ENCODE data around the gene DAPK1.

Gene DAPK1

GRCh38 chr9:87722393-87723088 is 224.9 kb downstream of the DAPK1 start:
- H3K9ac ChIP-seq (ENCODE audit: low read length): no peak overlapping the region
- H3K4me3 ChIP-seq (ENCODE audit: low read length): no peak overlapping the region
- peaks cover 2% of the 10 kb centered on the region for H3K4me1 ChIP-seq (ENCODE audit: control insufficient read depth, insufficient read depth, low read length)
- H3K27ac ChIP-seq (ENCODE audit: low read depth, low read length): no peak overlapping the region
- no peaks in the 10 kb centered on the region for H3K27me3 ChIP-seq (ENCODE audit: control insufficient read depth, insufficient read depth, low read length)
- H3K36me3 ChIP-seq (ENCODE audit: control insufficient read depth, insufficient read depth, low read length): no peaks in the 10 kb centered on the region

DNA sequence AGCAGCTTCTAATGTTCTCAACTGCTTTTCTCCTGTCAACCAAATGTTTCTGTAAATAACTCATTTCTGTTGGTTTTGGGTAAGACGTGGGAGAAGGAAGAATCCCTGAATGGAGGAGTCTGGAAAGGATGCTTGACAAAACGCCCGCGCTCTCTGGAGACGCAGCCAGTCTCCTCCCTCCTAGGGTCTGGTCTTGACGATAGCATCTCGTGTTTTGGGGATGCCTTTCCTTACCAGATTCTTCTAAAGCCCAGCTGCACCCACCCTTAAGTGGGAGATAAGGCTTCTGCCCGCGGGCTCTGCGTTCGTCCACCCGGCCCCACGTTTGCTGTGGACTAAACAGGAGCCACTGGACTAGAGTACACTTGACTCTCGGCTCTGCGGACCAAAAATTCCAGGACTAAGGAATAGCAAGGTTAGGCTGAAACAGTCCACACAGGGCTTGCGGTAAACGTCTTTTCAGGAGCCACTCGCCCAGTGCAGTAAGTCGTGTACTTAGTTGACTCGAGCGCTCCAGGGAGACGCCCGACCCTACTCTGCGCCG is 227.8 kb downstream of the DAPK1 start:
- no peaks in the 10 kb centered on the region for H3K27me3 ChIP-seq (ENCODE audit: control insufficient read depth, insufficient read depth, low read length)
- peaks cover 8% of the 10 kb centered on the region for H3K4me1 ChIP-seq (ENCODE audit: control insufficient read depth, insufficient read depth, low read length)
- peak overlapping the region; percentile 21 for H3K9ac ChIP-seq (ENCODE audit: low read length)
- peaks cover 9% of the 10 kb centered on the region for H3K36me3 ChIP-seq (ENCODE audit: control insufficient read depth, insufficient read depth, low read length)
- H3K27ac ChIP-seq (ENCODE audit: low read depth, low read length): peak overlapping the region; percentile 98
- peak overlapping the region; percentile 91 for H3K4me3 ChIP-seq (ENCODE audit: low read length)

DNA sequence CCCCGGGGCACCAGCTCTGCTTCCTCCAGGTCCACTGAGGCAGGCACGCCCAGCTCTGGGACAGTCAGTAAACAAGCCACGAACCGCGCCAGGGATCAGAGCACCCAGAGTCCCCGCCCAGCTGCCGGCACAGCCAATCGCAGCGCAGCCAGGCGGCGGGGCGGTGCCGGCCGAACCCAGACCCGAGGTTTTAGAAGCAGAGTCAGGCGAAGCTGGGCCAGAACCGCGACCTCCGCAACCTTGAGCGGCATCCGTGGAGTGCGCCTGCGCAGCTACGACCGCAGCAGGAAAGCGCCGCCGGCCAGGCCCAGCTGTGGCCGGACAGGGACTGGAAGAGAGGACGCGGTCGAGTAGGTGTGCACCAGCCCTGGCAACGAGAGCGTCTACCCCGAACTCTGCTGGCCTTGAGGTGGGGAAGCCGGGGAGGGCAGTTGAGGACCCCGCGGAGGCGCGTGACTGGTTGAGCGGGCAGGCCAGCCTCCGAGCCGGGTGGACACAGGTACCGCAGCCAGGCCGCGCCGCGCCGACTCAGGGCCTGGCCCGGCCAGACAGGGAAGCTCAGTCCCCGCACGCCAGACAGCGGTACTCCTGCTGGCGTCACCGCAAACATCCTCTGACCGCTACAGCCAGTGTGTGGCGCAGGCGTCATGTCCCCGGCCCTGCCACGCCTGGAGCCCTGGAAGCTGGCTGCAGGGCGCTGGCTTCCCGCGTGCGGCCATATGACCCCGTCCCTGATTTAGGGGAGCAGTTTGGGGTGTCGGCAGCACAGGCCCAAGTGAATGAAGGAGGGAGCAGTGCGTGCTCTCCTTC is 228.4 kb downstream of the DAPK1 start, which contains the start of gene CTSL:
Gene CTSL, plus strand, starts transcription at position 220 of the 810 bp plus-strand sequence. CDS start 1,485 bp downstream, outside the sequence.
- H3K27me3 ChIP-seq (ENCODE audit: control insufficient read depth, insufficient read depth, low read length): no peaks in the 10 kb centered on the region
- peak within 1 kb of the TSS; percentile 91 for H3K4me3 ChIP-seq (ENCODE audit: low read length)
- H3K36me3 ChIP-seq (ENCODE audit: control insufficient read depth, insufficient read depth, low read length): peaks cover 9% of the 10 kb centered on the region
- peaks cover 8% of the 10 kb centered on the region for H3K4me1 ChIP-seq (ENCODE audit: control insufficient read depth, insufficient read depth, low read length)
- peak within 1 kb of the TSS; percentile 76 for H3K9ac ChIP-seq (ENCODE audit: low read length)
- peak within 1 kb of the TSS; percentile 98 for H3K27ac ChIP-seq (ENCODE audit: low read depth, low read length)

GRCh38 chr9:87729246-87729645 is 231.6 kb downstream of the DAPK1 start:
- Histone ChIP-seq H3K27me3 (ENCODE audit: control insufficient read depth, insufficient read depth, low read length) (no peaks in the 10 kb centered on the region), H3K4me1 (ENCODE audit: control insufficient read depth, insufficient read depth, low read length) (peaks cover 8% of the 10 kb centered on the region), H3K4me3 (ENCODE audit: low read length) (no peak overlapping the region), H3K9ac (ENCODE audit: low read length) (no peak overlapping the region), H3K36me3 (ENCODE audit: control insufficient read depth, insufficient read depth, low read length) (peaks cover 9% of the 10 kb centered on the region), H3K27ac (ENCODE audit: low read depth, low read length) (no peak overlapping the region)

- H3K27ac ChIP-seq (ENCODE audit: low read depth, low read length): no peak overlapping the region
- H3K4me3 ChIP-seq (ENCODE audit: low read length): no peak overlapping the region
- no peak overlapping the region for H3K9ac ChIP-seq (ENCODE audit: low read length)
- no peaks in the 10 kb centered on the region for H3K27me3 ChIP-seq (ENCODE audit: control insufficient read depth, insufficient read depth, low read length)
- peaks cover 9% of the 10 kb centered on the region for H3K36me3 ChIP-seq (ENCODE audit: control insufficient read depth, insufficient read depth, low read length)
- peaks cover 8% of the 10 kb centered on the region for H3K4me1 ChIP-seq (ENCODE audit: control insufficient read depth, insufficient read depth, low read length)
Observed at GRCh38 chr9:87731321-87731720, 233.7 kb downstream of the DAPK1 start.

DNA sequence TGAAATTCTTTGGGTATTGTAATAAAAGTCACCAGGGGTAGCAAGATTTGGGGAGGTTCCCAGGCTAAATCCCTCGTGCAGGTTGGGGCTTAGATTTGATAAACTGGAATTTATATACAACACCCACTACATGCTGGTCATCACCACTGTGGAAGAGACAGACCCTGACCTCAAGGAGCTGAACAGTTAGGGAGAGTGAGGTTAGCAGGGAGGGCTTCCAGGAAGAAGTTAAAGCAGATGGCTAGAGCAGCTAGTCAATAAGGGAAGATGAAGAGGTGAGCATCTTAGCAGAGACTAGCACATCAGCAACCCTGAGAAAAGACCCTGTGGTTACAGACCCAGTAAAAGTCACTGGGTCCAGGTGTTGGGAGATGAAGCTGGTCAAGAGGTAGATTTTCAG is 234.7 kb downstream of the DAPK1 start:
- peaks cover 9% of the 10 kb centered on the region for H3K36me3 ChIP-seq (ENCODE audit: control insufficient read depth, insufficient read depth, low read length)

GRCh38 chr9:87732756-87733155 is 235.1 kb downstream of the DAPK1 start:
- H3K4me1 ChIP-seq (ENCODE audit: control insufficient read depth, insufficient read depth, low read length): peaks cover 5% of the 10 kb centered on the region
- no peak overlapping the region for H3K27ac ChIP-seq (ENCODE audit: low read depth, low read length)
- no peak overlapping the region for H3K4me3 ChIP-seq (ENCODE audit: low read length)
- no peaks in the 10 kb centered on the region for H3K27me3 ChIP-seq (ENCODE audit: control insufficient read depth, insufficient read depth, low read length)
- H3K9ac ChIP-seq (ENCODE audit: low read length): no peak overlapping the region
- H3K36me3 ChIP-seq (ENCODE audit: control insufficient read depth, insufficient read depth, low read length): peaks cover 9% of the 10 kb centered on the region

More for the DNA sequence above, 234.7 kb downstream of the DAPK1 start:
- Histone ChIP-seq H3K4me1 (ENCODE audit: control insufficient read depth, insufficient read depth, low read length) (peaks cover 8% of the 10 kb centered on the region), H3K9ac (ENCODE audit: low read length) (no peak overlapping the region), H3K27me3 (ENCODE audit: control insufficient read depth, insufficient read depth, low read length) (no peaks in the 10 kb centered on the region), H3K27ac (ENCODE audit: low read depth, low read length) (no peak overlapping the region), H3K4me3 (ENCODE audit: low read length) (no peak overlapping the region)

DNA sequence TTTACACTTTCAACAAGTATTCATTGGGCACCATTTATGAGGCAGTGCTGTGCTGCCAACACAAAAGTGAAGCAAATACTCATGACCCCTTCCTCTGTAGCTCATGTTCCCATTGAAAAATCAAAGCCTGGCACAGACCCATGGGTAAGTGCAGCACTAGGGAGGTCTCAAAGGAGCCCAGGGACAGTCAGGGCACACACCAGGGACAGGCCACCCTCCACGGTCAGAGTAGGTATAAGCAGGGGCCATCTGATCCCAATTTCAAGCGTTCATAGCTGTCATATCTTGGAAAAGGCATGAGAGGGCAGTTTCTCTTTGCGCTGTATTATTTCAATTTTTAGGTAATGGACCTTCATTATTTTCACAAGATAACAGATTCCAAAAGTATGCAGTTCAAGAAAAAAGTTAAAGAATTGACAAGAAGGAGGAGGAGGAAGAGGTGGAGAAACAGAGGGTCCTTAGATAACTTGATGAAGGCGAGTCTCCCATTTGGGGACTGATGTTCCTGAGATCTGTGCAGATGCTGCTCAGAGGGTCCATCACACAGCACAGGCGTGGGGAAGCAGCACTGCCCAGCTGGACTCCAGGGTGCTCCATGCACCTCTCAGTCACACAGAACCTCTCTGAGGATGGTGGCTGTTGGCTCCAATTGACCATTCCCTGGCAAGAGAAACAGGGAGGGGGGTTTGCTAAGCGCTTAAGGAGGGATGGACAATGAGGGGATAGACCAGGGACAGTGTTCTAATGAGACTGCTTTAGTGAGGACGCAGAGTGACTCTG is 235.8 kb downstream of the DAPK1 start:
- Histone ChIP-seq H3K36me3 (ENCODE audit: control insufficient read depth, insufficient read depth, low read length) (peaks cover 4% of the 10 kb centered on the region), H3K4me1 (ENCODE audit: control insufficient read depth, insufficient read depth, low read length) (peaks cover 5% of the 10 kb centered on the region), H3K4me3 (ENCODE audit: low read length) (no peak overlapping the region), H3K27ac (ENCODE audit: low read depth, low read length) (no peak overlapping the region), H3K9ac (ENCODE audit: low read length) (no peak overlapping the region), H3K27me3 (ENCODE audit: control insufficient read depth, insufficient read depth, low read length) (no peaks in the 10 kb centered on the region)

GRCh38 chr9:87734106-87734505 is 236.4 kb downstream of the DAPK1 start:
- H3K4me3 ChIP-seq (ENCODE audit: low read length): no peak overlapping the region
- no peak overlapping the region for H3K27ac ChIP-seq (ENCODE audit: low read depth, low read length)
- H3K4me1 ChIP-seq (ENCODE audit: control insufficient read depth, insufficient read depth, low read length): no peaks in the 10 kb centered on the region
- H3K36me3 ChIP-seq (ENCODE audit: control insufficient read depth, insufficient read depth, low read length): peaks cover 4% of the 10 kb centered on the region
- H3K9ac ChIP-seq (ENCODE audit: low read length): no peak overlapping the region
- H3K27me3 ChIP-seq (ENCODE audit: control insufficient read depth, insufficient read depth, low read length): no peaks in the 10 kb centered on the region

DNA sequence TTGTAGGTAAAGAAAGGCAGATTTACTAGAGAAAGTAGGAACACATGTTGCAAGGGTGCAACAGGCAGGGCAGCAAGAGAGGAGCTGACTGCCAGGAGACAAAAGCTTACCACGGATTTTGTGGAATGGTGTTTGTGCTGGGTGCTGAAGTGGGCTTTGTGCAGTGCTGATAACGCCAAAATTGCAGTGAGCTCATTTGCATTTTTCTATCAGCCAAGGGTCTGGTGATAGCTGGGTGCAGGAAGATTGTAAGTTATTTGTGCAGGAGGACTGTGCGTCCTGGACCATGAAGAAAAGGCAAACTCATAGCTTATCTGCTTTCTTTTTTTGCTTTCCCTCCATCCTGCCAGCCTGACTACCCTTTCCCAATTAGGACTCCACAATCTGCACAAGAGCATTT is 241.9 kb downstream of the DAPK1 start:
- H3K4me3 ChIP-seq (ENCODE audit: low read length): no peak overlapping the region
- H3K9ac ChIP-seq (ENCODE audit: low read length): no peak overlapping the region
- H3K27me3 ChIP-seq (ENCODE audit: control insufficient read depth, insufficient read depth, low read length): no peaks in the 10 kb centered on the region
- no peaks in the 10 kb centered on the region for H3K36me3 ChIP-seq (ENCODE audit: control insufficient read depth, insufficient read depth, low read length)
- no peaks in the 10 kb centered on the region for H3K4me1 ChIP-seq (ENCODE audit: control insufficient read depth, insufficient read depth, low read length)
- no peak overlapping the region for H3K27ac ChIP-seq (ENCODE audit: low read depth, low read length)

DNA sequence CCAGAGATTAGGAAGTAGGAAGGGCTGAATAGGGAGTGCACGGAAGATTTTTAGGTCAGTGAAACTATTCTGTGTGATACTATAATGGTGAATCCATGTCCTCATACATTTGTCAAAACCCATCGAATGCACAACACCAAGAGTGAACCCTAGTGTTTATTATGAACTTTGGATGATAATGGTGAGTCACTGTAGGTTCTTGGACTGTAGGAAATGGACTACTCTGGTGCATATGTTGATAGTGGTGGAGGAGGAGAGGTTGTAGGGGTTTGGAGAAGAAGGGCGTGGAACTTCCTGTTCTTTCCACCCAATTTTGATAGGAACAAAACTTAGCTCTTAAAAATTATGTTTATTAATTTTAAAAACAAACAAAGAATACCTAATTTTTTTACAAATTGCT is 242.5 kb downstream of the DAPK1 start:
- H3K4me3 ChIP-seq (ENCODE audit: low read length): no peak overlapping the region
- no peaks in the 10 kb centered on the region for H3K4me1 ChIP-seq (ENCODE audit: control insufficient read depth, insufficient read depth, low read length)
- H3K27ac ChIP-seq (ENCODE audit: low read depth, low read length): no peak overlapping the region
- no peak overlapping the region for H3K9ac ChIP-seq (ENCODE audit: low read length)
- no peaks in the 10 kb centered on the region for H3K36me3 ChIP-seq (ENCODE audit: control insufficient read depth, insufficient read depth, low read length)
- H3K27me3 ChIP-seq (ENCODE audit: control insufficient read depth, insufficient read depth, low read length): no peaks in the 10 kb centered on the region

DNA sequence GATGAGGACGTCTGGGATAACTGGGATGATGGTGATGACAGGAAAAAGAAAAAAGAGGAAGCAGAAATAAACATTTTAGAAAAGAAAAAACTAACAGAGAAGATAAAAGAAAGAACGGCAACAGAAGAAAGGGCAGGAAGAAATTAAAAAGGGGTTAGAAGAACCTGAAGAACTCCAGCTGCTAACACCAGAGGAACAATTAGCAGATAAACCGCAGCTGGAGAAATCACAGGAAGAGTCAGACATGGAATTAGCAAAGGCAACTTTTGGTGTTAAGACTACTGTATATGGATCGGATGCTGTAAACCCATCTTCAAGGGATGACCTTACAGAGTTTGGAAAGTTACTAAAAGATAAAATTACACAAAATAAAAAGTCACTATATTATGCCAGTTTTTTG is 243.7 kb downstream of the DAPK1 start:
- no peak overlapping the region for H3K9ac ChIP-seq (ENCODE audit: low read length)
- H3K4me3 ChIP-seq (ENCODE audit: low read length): no peak overlapping the region
- no peaks in the 10 kb centered on the region for H3K27me3 ChIP-seq (ENCODE audit: control insufficient read depth, insufficient read depth, low read length)
- H3K27ac ChIP-seq (ENCODE audit: low read depth, low read length): no peak overlapping the region
- H3K36me3 ChIP-seq (ENCODE audit: control insufficient read depth, insufficient read depth, low read length): no peaks in the 10 kb centered on the region
- no peaks in the 10 kb centered on the region for H3K4me1 ChIP-seq (ENCODE audit: control insufficient read depth, insufficient read depth, low read length)
